Measurements from ENCODE around the gene RARRES1.

RARRES1 gene

DNA sequence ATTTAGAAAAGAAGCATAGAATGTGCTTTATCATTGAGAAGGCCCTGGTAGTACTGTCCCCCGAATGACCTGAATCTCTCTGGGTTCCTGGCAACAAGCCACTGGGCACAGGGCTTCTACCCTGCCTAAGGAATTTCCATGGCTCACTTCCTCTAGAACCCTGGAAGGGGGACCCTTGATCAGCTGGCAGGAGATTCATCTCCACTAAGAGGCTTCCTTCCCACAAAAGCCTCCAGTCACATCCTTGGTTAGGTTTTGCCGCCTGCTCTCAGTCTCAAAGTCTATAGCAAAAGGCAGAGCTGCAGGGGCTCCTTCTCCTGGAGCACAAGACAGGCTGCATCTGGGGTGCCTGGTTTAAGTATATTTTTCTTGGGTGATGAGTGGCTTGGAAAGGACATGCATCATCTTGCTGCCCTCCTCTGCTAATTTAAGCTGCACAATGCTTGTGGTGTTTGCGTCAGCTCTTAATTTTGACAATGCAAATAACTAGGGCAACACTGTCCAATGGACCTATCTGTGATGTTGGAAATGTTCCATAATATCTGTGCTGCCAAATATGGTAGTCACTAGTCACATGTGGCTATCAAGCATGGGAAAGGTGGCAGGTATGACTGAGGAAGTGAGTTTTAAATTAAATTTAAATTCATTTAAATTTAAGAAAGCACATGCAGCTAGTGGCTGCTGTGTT is 33.4 kb upstream of the RARRES1 start:
- no peak for DNase-seq (ENCODE audit: extremely low read depth in 1 of 2, low read depth in 1 of 2)

DNA sequence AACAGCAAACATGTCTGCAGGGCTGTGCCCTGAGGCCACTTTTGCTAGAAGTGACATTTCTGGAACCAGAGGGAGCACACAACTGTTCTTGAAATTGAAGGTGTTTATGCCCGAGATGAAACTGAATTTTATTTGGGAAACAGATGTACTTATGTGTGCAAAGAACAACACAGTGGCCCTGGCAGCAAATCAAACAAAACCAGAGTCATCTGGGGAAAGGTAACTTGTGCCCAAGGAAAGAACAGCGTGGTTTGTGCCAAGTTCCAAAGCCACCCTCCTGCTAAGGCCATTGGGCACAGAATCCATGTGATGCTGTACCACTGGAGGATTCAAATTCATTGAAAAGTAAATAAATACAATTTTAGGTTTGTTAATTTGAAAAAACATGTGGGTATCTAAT is 31.2 kb upstream of the RARRES1 start:
- DNase-seq (ENCODE audit: extremely low read depth in 1 of 2, low read depth in 1 of 2), result no peak

DNA sequence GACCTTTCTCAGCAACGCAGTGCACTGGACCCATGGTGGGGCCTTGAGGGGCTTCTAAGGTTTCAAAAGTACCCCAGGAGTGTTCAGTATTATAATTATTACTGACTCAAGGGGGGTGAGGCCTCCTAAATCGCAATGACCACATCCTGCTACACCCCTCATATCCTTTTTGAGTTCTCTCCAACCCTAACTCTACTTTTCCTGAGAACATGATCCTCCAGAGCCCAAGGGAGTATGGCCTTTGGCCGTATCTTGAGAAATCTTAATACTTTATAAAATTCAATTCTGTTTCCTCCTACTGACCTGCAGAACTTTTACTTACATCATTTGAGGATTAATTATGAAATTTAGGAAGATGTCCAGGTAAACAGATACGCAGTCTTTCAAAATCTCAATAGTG is 30.4 kb upstream of the RARRES1 start:
- DNase-seq (ENCODE audit: extremely low read depth in 1 of 2, low read depth in 1 of 2), result no peak

DNA sequence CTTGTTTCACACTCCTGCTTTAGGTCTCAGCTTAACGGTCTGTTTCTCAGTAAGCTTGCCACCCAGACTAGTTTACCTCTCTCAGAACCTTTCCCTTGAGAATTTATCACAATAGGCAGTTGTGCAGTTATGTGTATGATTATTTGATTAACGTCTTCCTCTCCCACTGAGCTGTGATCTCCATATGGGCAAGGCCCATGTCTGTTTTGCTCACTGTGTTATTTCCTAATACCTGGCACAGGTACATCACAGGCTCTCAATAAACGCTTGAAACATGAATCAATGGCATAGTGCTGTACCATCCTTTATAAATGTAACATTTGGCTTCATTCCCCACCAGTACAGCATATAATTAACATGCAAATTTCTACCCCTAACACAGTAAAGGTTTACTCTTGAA is 29.1 kb upstream of the RARRES1 start:
- no peak for DNase-seq (ENCODE audit: extremely low read depth in 1 of 2, low read depth in 1 of 2)

DNA sequence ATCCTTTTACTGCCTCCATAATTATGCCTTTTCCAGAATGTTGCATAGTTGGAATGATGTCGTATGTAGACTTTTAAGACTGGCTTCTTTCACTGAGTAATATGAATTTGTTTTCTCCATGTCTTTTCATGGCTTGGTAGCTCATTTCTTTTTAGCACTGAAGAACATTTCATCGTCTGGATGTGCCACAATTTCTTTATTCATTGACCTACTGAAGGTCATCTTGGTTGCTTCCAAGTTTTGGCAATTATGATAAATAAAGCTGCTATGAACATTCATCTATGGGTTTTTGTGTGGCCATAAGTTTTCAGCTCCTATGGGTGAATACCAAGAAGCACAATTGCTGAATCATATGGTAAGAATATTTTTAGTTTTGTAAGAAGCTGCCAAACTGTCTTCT is 23.2 kb upstream of the RARRES1 start:
- DNase-seq (ENCODE audit: extremely low read depth in 1 of 2, low read depth in 1 of 2), result no peak

DNA sequence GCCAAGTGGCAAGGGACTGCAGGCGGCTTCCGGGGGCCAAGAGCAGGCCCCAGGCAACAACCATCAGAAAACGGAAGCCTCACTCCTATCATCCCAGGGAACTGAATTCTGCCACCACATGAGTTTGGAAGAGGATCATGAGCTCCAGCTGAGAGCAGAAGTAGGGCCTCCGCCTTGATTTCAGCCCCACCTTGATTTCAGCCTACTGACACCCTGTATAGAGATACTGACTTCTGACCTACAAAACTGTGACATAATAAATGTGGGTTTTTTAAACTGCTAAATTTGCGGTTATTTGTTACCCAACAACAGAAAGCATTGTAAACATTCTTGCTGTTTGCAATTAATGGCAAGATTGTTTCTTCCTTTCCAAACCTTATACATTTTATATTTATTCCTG is 21.6 kb upstream of the RARRES1 start:
- no peak for DNase-seq (ENCODE audit: extremely low read depth in 1 of 2, low read depth in 1 of 2)

DNA sequence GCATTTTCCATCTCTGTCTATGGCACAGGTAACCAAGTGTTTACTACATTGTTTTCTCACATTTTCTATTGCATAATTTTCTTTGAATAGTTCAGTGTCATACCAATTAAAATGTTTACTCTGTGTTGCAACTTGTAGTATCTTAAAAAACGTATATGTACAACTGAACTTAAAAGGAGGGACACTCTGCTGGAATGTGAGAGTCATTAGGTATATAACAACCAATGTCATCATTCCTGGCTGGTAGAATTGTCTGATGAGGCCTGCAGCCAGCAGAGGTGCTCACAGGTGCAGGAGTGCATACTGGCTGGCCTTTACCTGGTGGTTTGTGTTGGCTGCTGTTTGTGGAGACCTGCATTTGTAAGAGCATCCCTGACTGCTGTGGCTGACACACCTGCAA is 19.1 kb upstream of the RARRES1 start:
- DNase-seq (ENCODE audit: extremely low read depth in 1 of 2, low read depth in 1 of 2), result no peak

DNA sequence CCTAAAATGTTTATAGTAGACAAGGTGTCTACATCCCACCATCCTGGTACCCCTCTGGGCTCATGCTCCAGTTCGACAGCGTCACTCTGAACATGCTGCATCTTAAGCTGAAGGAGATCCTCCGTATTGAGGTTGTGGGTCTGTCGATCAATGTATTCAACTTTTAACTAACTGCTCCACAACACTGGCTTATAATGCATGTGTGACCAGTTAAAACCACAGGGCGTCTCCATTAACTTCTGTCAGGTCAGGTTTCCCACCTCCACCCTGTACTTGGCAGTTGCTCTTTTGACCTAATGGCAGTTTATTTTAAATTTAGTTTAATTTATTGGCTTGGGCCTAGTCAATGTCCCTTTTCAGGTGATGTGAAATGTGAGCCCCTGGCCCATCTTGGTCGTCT is 17.8 kb upstream of the RARRES1 start:
- no peak for DNase-seq (ENCODE audit: extremely low read depth in 1 of 2, low read depth in 1 of 2)

DNA sequence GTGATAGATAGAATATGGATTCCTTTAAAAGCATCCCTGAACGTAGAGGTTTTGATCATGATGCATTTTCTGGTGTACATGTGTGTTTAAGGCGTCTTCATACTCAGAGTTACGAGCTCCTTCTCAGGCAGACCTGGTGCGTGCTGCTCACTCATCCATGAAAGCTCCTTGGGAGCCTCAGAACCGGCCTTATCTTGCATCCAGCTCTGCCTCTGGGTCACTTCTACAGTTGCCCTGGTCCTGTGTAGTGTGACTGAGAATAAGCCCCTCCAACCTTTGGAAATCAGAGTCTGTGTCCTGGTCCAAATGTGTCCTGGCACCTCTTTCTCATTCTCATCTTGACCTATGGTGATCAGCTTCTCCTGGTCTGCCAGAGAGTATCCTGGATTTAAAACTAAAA is 17.3 kb upstream of the RARRES1 start:
- no peak for DNase-seq (ENCODE audit: extremely low read depth in 1 of 2, low read depth in 1 of 2)

DNA sequence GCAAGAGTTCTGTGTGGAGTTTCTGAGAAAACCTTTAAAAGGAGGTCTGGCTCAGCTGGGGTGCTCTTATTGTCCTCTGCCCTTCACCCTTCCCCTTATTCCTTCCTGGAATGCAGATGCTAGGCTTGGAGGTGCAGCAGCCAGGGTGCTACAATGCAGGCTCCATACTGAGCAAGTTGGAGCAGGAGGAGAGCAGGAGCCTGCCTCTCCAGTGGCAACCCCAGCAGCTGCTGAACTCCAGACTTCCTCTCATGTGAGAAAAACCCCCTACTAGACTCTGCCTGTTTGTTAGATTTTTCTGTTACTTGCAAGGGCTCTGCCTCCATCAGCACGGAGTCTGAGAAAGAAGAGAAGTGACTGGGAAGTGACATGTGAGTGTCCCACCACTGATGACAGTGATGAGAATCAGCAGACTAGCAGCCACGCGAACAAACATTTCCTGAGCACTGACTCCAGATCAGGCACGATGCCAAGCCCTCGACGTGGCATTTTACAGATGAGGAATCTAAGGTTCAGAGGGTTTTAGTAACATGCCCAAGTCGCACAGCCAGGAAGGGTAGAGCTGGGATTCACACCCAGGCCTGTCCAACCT is 16.1 kb upstream of the RARRES1 start:
- no peak for DNase-seq (ENCODE audit: extremely low read depth in 1 of 2, low read depth in 1 of 2)

DNA sequence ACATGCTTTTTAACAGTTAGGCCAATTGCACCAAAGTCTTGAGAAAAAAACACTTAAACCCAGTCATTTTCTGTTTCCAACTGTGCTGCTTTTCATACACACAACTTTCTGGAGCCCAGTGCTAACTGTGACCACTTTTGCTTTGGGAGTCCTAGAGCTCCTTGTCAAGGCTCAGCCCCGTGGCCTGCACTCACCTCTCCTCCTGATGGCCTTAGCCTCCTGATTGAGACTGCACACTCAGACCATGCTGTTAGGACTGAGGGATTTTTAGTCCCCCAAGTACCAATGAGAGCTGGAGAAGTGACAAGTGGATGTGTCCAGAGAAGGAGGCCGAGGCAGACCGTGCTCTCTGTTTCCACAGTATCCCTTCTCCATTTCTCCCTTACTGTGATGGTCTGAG is 15.2 kb upstream of the RARRES1 start:
- no peak for DNase-seq (ENCODE audit: extremely low read depth in 1 of 2, low read depth in 1 of 2)

DNA sequence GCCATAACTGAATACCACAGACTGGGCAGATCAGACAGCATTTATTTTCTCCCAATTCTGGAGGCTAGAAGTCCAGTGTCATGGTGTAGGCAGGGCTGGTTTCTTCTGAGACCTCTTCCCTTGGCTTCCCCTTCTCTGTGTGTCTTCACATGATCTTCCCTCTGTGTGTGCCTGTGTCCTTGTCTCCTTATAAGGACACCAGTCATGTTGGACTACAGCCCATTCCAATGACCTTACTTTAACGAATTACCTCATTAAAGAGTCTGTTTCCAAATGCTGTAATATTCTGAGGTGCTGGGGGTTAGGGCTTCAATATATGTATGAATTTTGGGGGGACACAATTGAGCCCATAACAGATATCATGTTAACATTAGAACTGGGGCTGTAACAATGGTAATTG is 13.3 kb upstream of the RARRES1 start:
- DNase-seq (ENCODE audit: extremely low read depth in 1 of 2, low read depth in 1 of 2), result no peak

DNA sequence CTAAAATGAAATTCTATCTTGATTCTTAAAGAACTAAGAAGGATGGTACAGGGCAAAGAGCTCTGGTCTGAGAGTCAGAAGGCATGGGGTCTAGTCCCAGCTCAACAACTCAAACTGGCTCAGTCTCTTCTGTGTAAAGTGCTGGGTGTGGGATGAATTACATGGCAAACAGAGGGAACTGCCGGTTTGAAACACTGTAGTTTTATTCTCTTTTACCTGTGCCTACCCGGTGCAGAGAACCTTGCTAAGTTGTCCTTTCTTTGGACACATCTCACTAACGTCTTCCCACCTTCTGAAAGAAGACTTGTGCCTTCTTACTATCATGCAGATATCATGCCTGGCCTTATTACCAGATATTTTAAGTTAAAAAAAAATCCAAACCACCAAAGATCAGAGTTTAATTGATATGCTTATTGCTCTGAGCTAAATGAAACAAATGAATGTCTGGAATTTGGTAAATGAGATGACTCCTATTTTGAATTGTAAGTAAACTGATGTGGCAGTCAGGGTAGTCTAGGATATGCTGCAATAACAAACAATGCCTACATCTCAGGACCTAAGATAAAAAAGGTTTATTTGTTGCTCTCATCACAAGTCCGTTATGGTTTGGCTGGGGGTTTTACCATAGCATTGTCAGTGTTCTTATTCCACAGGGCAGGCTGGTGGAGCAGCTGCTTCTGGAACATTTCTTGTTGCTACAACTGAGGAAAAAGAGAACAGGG is 12.5 kb upstream of the RARRES1 start:
- no peak for DNase-seq (ENCODE audit: extremely low read depth in 1 of 2, low read depth in 1 of 2)

DNA sequence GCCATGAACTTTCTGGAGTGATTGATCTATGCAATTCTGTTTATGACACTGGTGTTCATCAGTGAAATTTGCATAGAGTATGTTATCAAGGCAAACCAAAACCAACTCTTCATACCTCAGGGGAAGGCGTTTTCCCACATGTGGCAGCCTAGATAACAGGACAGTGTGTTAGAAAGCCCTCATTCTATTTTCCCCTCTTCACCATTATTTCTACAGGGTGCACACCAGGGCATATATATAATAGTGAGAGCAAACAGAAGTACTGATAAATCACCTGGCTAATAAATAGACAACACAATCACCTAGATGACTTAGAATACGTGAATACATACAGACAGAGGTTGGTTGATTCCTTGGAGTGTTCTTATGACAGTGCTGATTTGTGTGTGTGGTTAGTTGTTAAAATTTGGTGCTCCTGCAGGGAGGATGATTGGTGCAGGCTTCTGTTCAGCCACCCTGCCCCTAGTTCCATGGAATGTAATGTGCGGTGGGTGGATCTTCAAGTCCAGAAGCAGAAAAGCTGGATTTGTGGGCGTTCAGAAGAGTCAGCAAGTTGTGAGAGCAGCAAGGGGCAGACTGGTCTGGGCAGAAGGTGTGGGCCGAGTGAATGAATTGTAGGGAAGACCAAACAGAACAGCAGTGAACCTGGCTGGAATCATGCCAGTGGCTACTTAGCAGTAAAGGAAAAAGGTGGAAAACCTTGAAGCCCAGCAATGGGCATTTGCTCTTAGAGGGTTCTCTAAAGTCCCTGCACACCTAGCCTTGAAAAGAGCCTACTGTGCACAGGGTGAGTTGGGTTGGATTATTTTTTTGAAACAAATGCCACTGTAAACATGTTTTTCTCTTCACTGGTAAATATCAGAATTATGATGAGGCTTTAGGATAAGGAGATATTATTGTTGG is 11.7 kb upstream of the RARRES1 start:
- no peak for DNase-seq (ENCODE audit: extremely low read depth in 1 of 2, low read depth in 1 of 2)

DNA sequence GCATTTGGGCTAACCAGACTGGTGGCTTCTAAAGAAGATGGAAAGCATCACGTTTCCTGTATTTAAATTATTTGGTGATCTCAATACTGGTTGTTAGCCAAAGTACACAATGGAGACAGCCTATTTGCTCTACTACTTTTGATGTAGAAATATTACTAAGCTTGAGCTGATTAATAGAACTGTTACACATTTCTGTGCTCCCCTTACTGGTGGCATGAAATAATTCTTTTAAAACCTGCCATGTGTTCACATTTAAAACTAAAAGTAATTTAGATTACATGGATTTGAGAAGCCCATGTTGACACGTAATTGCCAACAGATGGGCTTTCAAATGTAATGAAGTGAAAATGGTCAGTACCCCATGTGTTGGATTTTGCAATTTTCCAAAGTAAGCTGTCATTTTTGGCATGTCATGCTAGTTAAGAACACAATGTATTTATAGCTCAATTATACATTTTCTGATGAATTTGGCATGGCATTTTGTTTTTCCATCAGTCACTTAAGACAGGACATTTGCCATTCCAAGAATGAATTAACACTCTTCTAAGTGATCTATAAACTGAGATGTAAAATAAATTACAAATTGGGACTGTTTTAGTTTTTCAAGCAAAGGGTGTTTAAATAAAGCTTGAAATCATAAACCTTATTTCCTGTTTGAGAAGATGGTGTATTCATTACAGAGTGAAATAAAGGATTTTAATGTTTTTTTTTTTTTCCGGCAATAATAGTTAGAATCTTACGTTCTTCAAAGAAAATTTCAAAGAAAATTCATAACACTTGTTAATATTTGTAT is 10.8 kb upstream of the RARRES1 start:
- no peak for DNase-seq (ENCODE audit: extremely low read depth in 1 of 2, low read depth in 1 of 2)

DNA sequence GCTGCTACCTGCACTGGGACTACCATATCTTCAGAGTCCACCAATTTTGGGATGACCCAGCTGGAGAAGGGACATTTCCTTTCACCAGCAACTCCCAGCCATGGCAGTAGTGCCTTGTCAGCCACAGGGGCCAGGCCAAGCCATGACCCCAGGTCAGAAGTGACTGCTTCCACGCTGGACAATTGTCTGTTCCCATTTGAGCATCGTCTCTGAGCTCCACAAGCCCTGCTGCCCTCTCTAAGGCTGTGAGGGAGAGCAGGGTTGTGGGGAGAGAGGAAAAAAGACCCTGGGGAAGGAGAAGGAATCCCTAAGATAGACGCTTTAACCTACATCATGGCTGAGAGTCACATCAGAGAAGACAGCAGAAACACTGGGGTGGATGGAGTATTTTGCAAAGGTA is 7.4 kb upstream of the RARRES1 start:
- no peak for DNase-seq (ENCODE audit: extremely low read depth in 1 of 2, low read depth in 1 of 2)

DNA sequence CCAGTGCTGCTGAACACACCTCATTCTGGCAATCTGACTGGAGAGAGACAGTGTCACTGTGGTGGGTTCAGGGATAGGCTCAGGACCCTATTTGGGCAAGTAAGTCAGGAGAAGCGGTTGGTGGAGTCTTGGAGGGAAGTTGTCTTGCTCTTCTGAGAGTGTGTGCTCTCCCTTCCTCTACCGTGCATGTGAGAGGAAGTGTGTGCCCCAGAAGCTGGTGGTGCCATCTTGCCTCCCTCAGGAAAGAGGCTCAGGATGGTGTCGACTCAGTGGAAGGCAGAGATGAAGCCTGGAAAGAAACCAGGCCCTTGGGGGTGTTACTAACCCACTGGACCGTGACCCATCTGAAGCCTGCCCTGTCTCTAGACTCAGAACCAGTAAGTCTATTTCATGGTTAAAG is 6.8 kb upstream of the RARRES1 start:
- no peak for DNase-seq (ENCODE audit: extremely low read depth in 1 of 2, low read depth in 1 of 2)

DNA sequence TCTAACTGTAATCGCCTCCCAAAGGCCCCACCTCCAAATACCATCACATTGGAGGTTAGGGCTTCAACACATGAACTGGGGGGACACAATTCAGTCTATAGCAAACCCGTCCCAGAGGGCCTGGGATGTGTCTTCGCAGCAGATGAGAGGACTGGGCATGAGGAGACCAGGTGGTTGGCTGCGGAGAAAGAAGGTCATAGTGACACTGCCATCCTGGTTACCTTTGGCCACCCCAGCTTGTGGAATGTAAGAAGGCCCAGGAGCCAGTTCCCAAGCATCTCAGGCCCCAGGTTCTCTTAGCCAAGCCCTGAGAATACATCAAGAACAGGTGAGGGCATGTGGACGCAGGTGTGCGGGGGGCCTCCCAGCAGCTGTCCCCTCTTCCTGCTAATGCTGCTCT is 6.4 kb upstream of the RARRES1 start:
- DNase-seq (ENCODE audit: extremely low read depth in 1 of 2, low read depth in 1 of 2), result no peak

DNA sequence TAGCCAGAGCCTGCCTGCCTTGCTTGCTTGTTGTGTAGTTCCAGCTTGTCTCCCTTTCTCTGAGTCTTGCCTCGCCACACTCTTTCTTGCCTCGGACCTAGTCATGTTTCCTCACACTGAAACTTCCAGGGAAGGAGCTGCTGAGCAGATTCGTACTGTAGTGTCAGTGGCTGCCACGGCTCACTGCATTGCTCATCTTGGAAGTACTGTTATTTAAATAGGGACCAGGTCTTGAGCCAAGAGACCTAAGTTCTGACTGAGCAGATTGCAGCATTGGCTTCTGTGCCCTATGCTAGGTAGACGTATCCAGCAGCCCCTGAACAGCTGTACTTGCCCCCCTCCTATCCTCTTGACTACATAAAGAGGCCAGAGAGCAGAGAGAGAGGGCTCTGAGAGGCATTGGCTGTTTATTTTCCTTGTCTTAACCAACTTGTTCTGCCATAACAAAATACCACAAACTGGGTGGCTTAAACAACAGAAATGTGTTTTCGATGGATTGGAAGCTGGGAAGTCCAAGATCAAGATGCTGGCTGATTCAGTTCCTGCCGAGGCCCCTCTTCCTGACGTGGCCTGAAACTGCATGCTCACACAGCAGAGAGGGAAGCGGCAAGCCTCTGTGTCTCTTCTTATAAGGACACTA is 5.8 kb upstream of the RARRES1 start:
- no peak for DNase-seq (ENCODE audit: extremely low read depth in 1 of 2, low read depth in 1 of 2)

DNA sequence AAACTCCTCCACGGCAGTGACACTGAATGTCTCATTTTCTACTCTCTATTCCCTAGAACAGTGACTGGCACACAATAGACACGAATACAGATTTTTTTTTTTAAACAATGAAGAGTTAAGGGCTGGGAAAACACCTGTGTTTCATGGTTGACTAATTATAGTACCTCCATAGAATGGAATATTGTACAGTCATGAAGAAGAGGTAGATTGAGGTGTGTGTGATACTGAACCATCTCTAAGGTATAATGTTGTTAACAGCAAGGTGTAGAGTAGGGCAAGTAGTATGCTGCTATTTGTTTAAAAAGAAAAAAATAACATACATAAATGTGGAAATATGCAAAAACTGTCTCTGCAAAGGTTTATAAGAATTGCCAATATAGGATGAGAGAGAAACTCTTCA is 5.2 kb upstream of the RARRES1 start:
- DNase-seq (ENCODE audit: extremely low read depth in 1 of 2, low read depth in 1 of 2), result no peak
